Forelimb muscle (tissue), 1 donor: Measurements from ENCODE around the gene ADAMTSL3. TPM values are rescaled to one million over a fixed set of nuclear protein-coding genes. Genes with fewer than 3 reads are reported as not detected.
"Not testable (repeated sequence)": the region's sequence is repeated elsewhere in the genome, so short reads cannot be mapped to it uniquely, and the experiment has no call there.

Experiments
- DNase-seq: peaks from one replicate; pipeline ENCODE4 v3.0.0-alpha.2; 2013; ENCODE audit warnings: low read depth
- polyA plus RNA-seq: library from polyadenylated mRNA; unstranded; fragments of 120-200 nt; gene quantifications from one replicate; pipeline ENCODE4 v1.2.1, GENCODE V29; 2013; ENCODE audit not compliant: insufficient read length

The ADAMTSL3 gene
- polyA plus RNA-seq, 1 donor = 33.1 TPM

GRCh38 chr15:84016371-84016770 lies 362.4 kb downstream of the ADAMTSL3 start:
- DNase-seq = no peak

- DNase-seq = no peak
These were observed 368.6 kb downstream of the ADAMTSL3 start for GRCh38 chr15:84022516-84022915.

- no peak for DNase-seq
These were observed 369.7 kb downstream of the ADAMTSL3 start for GRCh38 chr15:84023636-84024035.

GRCh38 chr15:84033793-84034553 lies 380.1 kb downstream of the ADAMTSL3 start:
- DNase-seq = no peak

- no peak for DNase-seq
These were observed 380.9 kb downstream of the ADAMTSL3 start for GRCh38 chr15:84034578-84035398.

- no peak for DNase-seq
These were observed 381.5 kb downstream of the ADAMTSL3 start for GRCh38 chr15:84035399-84035766.

GRCh38 chr15:84037301-84037700 lies 383.4 kb downstream of the ADAMTSL3 start:
- DNase-seq = no peak

GRCh38 chr15:84042434-84043056 lies 388.6 kb downstream of the ADAMTSL3 start:
- DNase-seq = not testable (repeated sequence)

- no peak for DNase-seq
These were observed 392.2 kb downstream of the ADAMTSL3 start for GRCh38 chr15:84046064-84046637.

GRCh38 chr15:84049480-84049879 lies 395.6 kb downstream of the ADAMTSL3 start:
- DNase-seq = not testable (repeated sequence)

- no peak for DNase-seq
These were observed 396.2 kb downstream of the ADAMTSL3 start for GRCh38 chr15:84050076-84050475.

- DNase-seq = not testable (repeated sequence)
These were observed 397.2 kb downstream of the ADAMTSL3 start for GRCh38 chr15:84051146-84051545.

GRCh38 chr15:84054544-84054943 lies 400.6 kb downstream of the ADAMTSL3 start:
- not testable (repeated sequence) for DNase-seq

GRCh38 chr15:84057714-84058331 lies 403.9 kb downstream of the ADAMTSL3 start:
- no peak for DNase-seq

GRCh38 chr15:84063674-84064073 lies 409.8 kb downstream of the ADAMTSL3 start:
- not testable (repeated sequence) for DNase-seq

GRCh38 chr15:84068674-84069073 lies 414.8 kb downstream of the ADAMTSL3 start:
- not testable (repeated sequence) for DNase-seq

GRCh38 chr15:84078038-84078437 lies 424.1 kb downstream of the ADAMTSL3 start:
- DNase-seq = not testable (repeated sequence)

GRCh38 chr15:84079325-84079884 lies 425.5 kb downstream of the ADAMTSL3 start:
- DNase-seq = not testable (repeated sequence)

GRCh38 chr15:84079885-84080777 lies 426.2 kb downstream of the ADAMTSL3 start:
- no peak for DNase-seq

- DNase-seq = not testable (repeated sequence)
These were observed 426.8 kb downstream of the ADAMTSL3 start for GRCh38 chr15:84080778-84081084.
